Colonic mucosa (tissue), 4 donors: ENCODE data around the gene FGFBP2. TPM values are rescaled to one million over a fixed set of nuclear protein-coding genes. Genes with fewer than 3 reads are reported as not detected.

Experiments
- DNase-seq: peaks from one replicate; pipeline ENCODE4 v3.0.0-alpha.2; 2020
- H3K27ac ChIP-seq: fragments of 200-600 bp; one replicate; pipeline ENCODE4 v1.8.0; 2021
- H3K27me3 ChIP-seq: fragments of 200-600 bp; one replicate; pipeline ENCODE4 v1.8.0; 2021
- H3K36me3 ChIP-seq: fragments of 200-600 bp; one replicate; pipeline ENCODE4 v1.8.0; 2021
- H3K4me1 ChIP-seq: fragments of 200-600 bp; one replicate; pipeline ENCODE4 v1.8.0; 2021; ENCODE audit warnings: mild to moderate bottlenecking
- H3K4me3 ChIP-seq: fragments of 200-600 bp; one replicate; pipeline ENCODE4 v1.8.0; 2021
- H3K9ac ChIP-seq, 2 donors: one replicate each; pipeline ENCODE4 v1.7.0; 2013; ENCODE audit warnings: control low read depth in 2 of 2, low read depth in 2 of 2, low read length in 2 of 2
- H3K9me3 ChIP-seq: fragments of 200-600 bp; one replicate; pipeline ENCODE4 v1.8.0; 2021
- CTCF ChIP-seq: fragments of 200-600 bp; IDR thresholded peaks from one replicate; pipeline ENCODE4 v1.8.0; 2022; ENCODE audit warnings: antibody characterized with exemption, mild to moderate bottlenecking
- intact Hi-C: fragments of 100-400 bp; cut with DNase I; formaldehyde crosslinking; loops from one replicate; pipeline ENCODE4 v1.14.1; 2022
- total RNA-seq, 2 donors: library from RNA; stranded (reverse); fragmentation: NEBNext Ultra II Directional in 1 of 2; extraction: Animal tissue kit (Norgen Biotek cat#: 25700) in 1 of 2; gene quantifications; one replicate each; pipeline ENCODE4 v1.2.1, GENCODE V29; 2021
- donor health status: healthy.
- donor health status: DM: no; HTN: no; CAD: no.
- donor health status: DM: no; HTN: no; CAD: no.

Gene FGFBP2
- total RNA-seq, 2 donors from 2014 or later, result 0.37 to 0.96 TPM

- Histone ChIP-seq H3K4me1 (no peaks in the 10 kb centered on the region), H3K27me3 (no peaks in the 10 kb centered on the region), H3K9ac (peak overlapping the region in 1 of 2 donors; percentile 47), H3K27ac (peak overlapping the region; percentile 83), H3K36me3 (no peaks in the 10 kb centered on the region), H3K4me3 (peak overlapping the region; percentile 24), H3K9me3 (no peaks in the 10 kb centered on the region)
- peak; percentile 94 for DNase-seq
- TF ChIP-seq CTCF, result no peak
- intact Hi-C loops, result no loop called here
Observed at GRCh38 chr4:15938182-15938581, 24.8 kb downstream of the FGFBP2 start.

GRCh38 chr4:15936495-15936894, 26.5 kb downstream of the FGFBP2 start:
- Histone ChIP-seq H3K27me3 (no peaks in the 10 kb centered on the region), H3K36me3 (no peaks in the 10 kb centered on the region), H3K4me3 (peak overlapping the region; percentile 9), H3K9me3 (no peaks in the 10 kb centered on the region), H3K4me1 (no peaks in the 10 kb centered on the region), H3K9ac (no peak overlapping the region), H3K27ac (peak overlapping the region; percentile 32)
- intact Hi-C loops, result no loop called here
- TF ChIP-seq CTCF, result no peak
- peak; percentile 73 for DNase-seq

DNA sequence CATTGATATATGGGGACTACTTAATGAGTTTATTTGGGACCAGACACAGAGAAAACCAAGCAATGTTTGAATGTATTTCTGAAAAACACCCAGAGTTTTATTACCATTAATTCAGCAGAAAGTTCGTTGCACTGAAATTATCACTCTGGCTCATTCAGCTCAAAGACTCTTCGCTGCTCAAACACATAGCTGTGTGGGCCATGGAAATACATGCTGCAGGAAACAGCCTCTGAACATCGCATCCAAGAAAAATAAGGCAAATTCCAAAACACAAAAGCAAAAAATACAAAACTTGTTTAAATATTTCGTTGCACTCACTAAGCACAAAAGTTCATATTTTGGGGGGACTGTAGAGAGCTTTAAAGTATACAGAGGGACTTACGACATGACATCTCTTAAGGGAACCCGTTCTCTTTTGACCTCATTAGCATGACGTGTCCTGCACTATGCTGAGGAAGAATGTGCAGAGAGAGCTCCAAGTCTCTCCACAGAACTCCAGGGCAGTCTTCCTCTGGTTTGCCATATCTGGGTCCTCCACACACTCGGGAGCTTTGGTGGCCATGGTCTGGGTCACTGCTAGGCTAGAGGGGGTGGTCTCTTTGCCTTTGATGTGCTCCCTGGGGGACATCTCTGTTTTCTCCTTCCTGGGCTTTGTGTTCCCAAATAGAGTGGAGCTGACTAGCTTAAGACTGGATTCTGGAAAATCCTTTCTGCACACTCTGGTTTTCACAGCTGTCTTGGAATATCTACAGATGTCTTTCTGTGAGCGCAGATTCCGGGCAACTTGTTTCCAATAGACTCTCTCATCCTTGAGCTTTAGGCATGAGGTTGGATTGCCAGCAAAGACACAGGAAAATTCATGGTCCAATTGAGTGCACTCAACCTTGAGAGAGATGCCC, 27.2 kb downstream of the FGFBP2 start:
- Histone ChIP-seq H3K4me1 (no peaks in the 10 kb centered on the region), H3K27me3 (no peaks in the 10 kb centered on the region), H3K27ac (no peak overlapping the region), H3K4me3 (no peak overlapping the region), H3K36me3 (no peaks in the 10 kb centered on the region), H3K9ac (no peak overlapping the region), H3K9me3 (no peaks in the 10 kb centered on the region)
- no peak for DNase-seq
- intact Hi-C loops, result no loop called here
- no peak for TF ChIP-seq CTCF

DNA sequence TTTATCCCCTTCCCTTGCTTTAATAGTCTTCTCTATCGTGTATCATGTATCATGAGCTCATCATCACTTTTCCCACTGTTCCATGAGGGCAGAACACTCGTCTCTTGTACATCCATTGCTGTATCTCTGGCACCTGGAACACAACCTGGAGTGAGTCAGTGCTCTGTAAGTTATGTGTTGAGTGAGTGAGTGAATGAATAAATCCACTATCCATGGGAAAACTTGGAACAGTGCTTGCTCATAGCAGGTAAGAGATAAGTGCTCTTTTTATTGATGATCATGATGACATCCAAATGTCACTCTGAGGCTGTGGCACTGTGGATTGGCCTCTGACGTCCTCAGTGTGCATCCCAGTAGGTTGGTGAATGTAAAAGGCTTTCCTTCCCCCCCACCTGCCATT, 28.7 kb downstream of the FGFBP2 start:
- Histone ChIP-seq H3K27ac (no peak overlapping the region), H3K4me3 (no peak overlapping the region), H3K4me1 (no peaks in the 10 kb centered on the region), H3K9me3 (no peaks in the 10 kb centered on the region), H3K27me3 (no peaks in the 10 kb centered on the region), H3K9ac (no peak overlapping the region), H3K36me3 (no peaks in the 10 kb centered on the region)
- TF ChIP-seq CTCF, result no peak
- intact Hi-C loops, result no loop called here
- no peak for DNase-seq

- no peaks in the 10 kb centered on the region for H3K27me3 ChIP-seq
- no peaks in the 10 kb centered on the region for H3K4me1 ChIP-seq
- H3K9ac ChIP-seq, result no peak overlapping the region
- H3K27ac ChIP-seq, result no peak overlapping the region
- H3K9me3 ChIP-seq, result no peaks in the 10 kb centered on the region
- H3K36me3 ChIP-seq, result no peaks in the 10 kb centered on the region
- TF ChIP-seq CTCF, result no peak
- H3K4me3 ChIP-seq, result no peak overlapping the region
- no peak for DNase-seq
- intact Hi-C loops, result no loop called here
Observed at GRCh38 chr4:15931451-15932210, 31.3 kb downstream of the FGFBP2 start.
